GM18526 (cell line): ENCODE measurements around the gene SPAG7.

Experiments used
- POLR2A ChIP-seq: IDR thresholded peaks from 3 replicates; pipeline ENCODE4 v1.6.1; 2011; ENCODE audit not compliant: insufficient read length; ENCODE audit errors: extremely low read depth

SPAG7 gene

DNA sequence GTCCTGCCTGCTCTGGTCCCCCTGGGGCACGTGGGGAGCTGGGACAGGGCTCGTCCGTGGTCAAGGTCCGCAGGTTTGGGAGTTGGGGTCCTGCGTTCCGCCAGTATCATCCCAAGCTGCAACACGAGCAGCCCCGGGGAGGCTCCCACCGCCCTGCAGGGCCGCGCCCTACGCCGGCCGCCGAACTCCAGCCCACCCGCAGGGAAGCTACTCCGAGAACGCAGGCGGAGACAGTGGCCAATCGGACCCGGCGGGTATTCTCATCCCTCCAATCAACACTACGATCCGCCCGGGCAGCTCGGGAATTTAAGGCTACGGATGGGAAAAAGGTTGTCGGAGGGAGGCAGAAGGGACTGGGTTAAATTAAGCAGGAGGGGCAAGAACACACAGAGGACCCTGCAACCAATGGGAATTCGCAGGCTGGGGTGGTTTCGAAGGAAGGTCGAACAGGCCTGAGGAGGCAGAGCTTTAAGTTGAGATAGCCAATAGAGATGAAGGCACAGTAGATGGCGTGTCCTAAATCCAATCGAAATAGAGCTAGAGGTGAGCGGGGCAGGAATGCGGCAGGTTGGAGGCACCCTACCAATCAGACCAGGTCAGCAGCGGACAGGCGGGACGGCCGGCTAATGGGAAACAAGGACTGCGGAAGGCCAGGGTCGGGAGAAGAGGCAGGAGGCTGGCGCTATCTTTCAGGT, 626 bp downstream of the SPAG7 start:
- peak; percentile 39 for TF ChIP-seq POLR2A

GRCh38 chr17:4965311-4965986, 2.2 kb downstream of the SPAG7 start:
- TF ChIP-seq POLR2A: no peak

DNA sequence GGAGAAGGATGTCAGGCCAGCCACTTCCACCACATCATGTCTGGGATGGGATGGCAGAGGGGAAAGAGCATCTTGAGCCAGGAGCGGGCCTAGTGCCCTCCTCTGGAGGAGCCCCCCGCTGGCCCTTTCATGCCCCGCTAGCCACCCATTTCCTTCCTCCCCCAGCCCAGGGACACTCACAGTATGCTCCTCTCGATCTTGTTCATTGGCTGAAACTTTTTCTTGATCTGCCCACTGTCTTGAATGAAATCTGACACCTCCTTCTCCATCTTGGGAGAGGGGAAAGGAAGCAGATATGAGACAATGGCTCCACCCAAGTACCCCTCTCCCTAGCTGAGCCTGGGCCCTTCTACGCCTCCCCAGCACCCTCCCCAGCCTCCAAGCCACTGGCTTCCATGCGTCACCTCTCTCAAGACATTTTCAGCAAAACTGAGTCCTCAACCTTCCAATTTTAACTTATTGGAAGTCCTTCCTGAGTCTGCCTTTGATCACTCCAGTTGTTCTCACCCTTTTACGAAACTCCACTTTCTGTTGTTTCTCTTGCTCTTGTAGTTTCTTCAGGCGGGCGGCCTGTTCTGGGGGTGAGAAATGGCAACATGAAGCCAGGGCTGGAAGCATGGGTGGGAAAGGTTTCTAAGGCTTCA, 7.2 kb downstream of the SPAG7 start:
- TF ChIP-seq POLR2A: no peak

- TF ChIP-seq POLR2A: no peak
Measured at GRCh38 chr17:4959261-4959965, 8.2 kb downstream of the SPAG7 start.

DNA sequence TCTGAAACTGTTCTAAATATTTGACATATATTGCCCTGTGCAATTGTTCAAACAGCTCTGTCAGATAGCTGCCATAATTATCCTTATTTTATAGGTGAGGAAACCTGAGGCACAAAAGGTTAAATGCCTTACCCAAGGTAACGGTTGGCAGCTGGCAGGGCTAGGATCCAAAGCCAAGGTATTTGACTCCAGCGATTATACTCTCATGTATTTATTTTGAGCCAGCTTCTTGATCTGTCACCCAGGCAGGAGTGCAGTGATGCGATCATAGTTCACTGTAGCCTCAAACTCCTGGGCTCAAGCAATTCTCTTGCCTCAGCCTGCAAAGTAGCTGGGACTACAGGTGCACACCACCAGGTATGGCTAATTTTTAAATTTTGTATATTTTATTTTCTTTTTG, 9.5 kb downstream of the SPAG7 start:
- no peak for TF ChIP-seq POLR2A

- TF ChIP-seq POLR2A: no peak
Measured at GRCh38 chr17:4956493-4957061, 11.0 kb downstream of the SPAG7 start.

- no peak for TF ChIP-seq POLR2A
Measured at GRCh38 chr17:4955091-4955490, 12.5 kb downstream of the SPAG7 start.

GRCh38 chr17:4953451-4953961, 14.1 kb downstream of the SPAG7 start:
- TF ChIP-seq POLR2A: no peak

GRCh38 chr17:4951486-4951885, 16.1 kb downstream of the SPAG7 start:
- TF ChIP-seq POLR2A: no peak

DNA sequence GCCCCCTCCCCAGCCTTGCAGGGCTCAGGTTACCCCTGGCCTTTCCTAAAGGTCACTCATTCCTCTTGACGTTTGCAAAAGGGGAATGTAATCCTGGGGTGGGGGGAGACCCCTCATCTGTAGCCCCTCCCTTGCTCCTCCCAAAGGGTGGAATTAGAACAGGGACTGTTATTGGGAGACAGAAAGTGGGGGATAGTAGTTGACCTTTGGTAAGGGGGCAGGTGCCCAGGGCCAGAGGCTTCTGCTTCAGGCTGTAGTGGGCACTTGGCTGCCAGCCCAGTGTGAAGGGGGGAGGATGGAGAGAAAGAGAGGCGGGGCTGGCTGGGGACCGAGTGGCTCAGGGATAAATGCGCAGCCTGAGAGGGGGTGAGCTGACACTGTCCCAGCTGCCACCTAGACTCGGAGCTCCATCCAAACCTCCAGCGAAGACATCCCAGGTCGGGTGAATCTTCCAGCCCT, 16.8 kb downstream of the SPAG7 start, which contains the start of gene ENO3:
ENO3 (plus strand) TSS at position 374 of the 459 bp plus-strand sequence. CDS start 711 bp downstream, outside the sequence.
- TF ChIP-seq POLR2A: no peak

GRCh38 chr17:4950075-4950745, 17.4 kb downstream of the SPAG7 start:
- TF ChIP-seq POLR2A: peak; percentile 37

- TF ChIP-seq POLR2A: peak; percentile 52
Measured at GRCh38 chr17:4949321-4950074, 18.1 kb downstream of the SPAG7 start.

DNA sequence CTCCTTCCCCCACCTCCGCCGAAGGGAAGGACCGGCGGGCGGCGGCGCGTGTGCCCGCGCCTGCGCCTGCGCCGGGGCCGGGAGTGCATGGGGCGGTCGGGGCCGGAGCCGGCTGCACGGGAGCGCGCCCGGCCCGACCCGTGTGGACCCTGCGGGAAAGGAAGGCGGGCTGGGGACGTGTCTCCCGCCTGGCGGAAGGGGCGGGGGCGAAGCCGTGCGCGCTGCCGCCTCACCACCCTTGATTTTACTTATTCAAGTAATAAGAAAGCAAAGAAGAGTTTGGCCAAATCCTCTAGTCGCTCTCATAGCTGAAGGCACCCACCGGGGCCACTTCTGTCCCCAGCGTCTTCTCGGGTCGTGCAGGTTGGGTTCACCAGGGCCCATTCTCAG, 18.7 kb downstream of the SPAG7 start:
- peak; percentile 44 for TF ChIP-seq POLR2A
